GM10847 (cell line): ENCODE results near the gene MYBPHL.

Source experiments
- POLR2A ChIP-seq: IDR thresholded peaks from 2 replicates; pipeline ENCODE4 v1.6.1; 2011; ENCODE audit not compliant: insufficient read length; ENCODE audit errors: extremely low read depth

The MYBPHL gene

DNA sequence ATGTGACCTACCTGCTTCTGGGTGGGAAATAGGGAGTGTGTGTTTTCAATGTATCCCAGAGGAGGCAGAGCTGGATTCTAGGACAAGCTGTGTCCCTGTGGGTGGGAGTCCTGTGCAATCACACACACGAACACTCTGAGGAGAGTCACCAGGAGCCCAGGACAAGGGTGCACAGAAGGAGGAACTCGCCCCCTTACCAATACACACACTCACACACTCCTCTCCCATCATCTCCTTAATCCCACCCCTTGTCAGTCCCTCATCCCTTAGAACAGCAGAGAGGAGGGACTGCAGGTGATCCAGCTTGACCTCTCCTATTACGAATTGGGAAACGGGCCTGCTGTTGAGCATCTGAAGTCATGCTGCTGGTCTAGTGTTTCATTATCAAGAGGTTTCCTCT, 8.5 kb upstream of the MYBPHL start:
- TF ChIP-seq POLR2A: no peak

DNA sequence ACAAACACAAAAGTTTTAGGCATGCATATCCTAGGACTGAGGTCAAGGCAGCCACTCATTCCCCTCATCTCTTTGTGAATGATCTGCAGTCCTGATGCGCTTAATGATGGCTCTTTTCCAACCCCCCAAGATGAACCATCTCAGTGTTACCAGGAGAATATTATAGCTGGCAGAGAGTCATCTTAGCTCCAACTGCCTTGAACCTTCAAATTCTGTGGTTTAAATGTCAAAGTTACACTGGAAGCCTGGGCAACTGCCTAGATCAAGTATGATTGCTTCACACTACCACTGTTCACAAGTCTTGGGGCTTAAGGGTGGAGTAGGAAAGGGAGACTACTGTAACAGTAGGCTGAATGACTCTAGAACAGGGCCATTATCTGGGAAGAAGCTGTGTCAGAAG, 8.0 kb upstream of the MYBPHL start:
- TF ChIP-seq POLR2A: no peak

DNA sequence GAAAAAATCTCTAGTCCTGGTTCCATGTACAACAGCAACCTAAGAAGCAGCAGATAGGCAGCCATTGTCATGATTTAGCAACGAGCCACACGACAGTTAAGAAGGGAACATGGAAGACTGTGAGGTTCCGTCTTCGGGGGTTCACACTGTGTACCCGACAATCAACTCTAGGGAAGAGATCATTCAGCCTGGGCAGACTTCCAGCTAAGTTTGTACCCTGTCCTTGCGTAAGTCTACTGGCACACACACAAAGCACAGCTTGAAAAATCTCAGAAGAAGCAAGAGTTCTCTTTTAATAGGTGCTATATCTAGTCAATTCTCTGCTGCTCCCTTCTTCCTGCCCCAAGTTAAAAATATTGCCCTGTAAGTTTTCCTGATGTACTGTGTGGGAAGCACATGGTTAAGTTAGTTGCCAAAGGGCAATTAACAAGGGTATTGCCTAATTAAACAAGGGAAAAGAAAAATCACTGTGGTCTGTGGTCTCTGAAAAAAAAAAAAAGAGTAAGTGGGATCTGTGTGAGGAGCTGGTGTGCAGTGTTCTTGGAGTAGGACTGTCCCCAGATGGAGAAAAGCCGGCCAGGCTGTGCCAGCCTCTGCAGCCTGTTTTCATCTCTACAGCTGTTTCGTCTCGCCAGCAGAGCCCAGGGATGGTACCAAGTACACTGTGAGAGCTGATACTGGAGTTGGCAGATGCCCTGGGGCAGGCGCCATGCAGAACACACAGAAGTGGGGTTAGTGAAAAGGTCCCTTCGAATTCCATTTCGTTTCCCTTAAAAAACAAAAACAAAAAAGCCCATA, 6.4 kb upstream of the MYBPHL start:
- no peak for TF ChIP-seq POLR2A

DNA sequence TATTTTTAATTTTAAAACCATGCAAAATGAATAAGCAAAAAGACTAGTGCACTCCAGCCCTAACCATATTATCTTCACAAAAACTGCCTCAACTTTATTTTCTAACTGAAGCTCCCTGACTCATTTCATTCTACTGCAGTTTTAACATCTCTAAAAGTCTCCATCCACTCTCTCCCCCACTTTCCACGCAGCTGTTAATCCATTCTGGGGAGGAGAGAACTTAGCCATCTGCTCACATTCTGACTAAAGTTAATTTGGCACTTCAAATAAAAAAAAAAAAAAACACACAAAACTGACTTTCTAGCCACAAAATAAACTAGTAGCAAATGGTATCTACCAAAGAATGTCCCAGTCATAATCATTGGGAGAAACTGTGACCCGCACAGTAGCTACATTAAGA, 5.4 kb upstream of the MYBPHL start:
- no peak for TF ChIP-seq POLR2A

DNA sequence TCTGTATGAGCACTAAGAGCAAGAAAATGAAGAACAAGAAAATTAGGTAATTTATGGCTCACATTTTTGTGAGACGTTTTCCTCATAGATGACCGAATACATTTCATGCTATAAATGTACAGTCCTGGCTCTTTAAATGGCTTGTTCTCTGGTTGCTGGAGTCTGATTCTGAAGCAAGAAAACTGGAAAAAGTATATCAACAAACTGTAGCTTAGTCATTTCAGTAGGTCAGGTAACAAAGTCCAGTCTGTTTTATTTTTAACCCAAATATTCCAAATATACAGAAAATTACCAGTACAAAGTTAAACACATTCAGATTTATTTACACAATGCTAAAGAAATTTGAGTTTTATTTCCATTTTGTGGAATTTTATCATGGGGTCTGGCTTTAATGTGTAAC, 2.5 kb upstream of the MYBPHL start:
- no peak for TF ChIP-seq POLR2A

DNA sequence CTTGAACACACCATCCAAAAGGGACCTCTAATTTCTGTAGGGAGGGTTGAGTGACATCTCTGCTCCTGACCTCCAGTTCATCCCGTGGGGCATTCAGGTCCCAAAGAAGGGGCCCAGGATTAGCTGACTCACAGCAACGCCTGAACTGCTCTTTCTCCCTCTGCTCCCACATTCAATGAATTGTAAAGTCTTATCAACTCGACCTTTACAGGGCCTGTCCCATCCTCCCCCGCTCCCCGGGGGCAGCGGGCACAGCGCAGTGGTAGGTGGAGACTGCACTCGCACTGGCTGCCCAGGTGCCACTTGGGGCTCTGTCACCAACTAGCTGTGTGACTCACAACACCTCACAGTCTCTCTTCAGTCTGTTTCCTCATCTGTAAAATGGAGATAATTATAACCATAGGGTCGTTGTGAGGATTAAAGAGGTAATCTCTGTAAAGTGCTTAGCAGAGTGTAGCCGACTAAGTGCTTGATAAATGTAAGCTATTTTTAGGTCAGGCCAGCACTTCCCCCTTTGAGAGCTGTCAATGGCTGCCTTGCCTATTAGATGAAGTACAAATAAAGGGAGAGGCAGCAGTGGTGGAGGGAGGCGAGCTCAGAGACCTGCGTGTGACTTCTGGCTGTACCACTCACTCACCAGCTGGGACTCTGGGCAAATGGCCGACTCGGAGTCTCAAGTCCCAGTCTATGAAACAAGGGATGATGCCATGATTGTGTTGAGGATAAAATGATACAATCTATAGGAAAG, 637 bp upstream of the MYBPHL start:
- TF ChIP-seq POLR2A: no peak

DNA sequence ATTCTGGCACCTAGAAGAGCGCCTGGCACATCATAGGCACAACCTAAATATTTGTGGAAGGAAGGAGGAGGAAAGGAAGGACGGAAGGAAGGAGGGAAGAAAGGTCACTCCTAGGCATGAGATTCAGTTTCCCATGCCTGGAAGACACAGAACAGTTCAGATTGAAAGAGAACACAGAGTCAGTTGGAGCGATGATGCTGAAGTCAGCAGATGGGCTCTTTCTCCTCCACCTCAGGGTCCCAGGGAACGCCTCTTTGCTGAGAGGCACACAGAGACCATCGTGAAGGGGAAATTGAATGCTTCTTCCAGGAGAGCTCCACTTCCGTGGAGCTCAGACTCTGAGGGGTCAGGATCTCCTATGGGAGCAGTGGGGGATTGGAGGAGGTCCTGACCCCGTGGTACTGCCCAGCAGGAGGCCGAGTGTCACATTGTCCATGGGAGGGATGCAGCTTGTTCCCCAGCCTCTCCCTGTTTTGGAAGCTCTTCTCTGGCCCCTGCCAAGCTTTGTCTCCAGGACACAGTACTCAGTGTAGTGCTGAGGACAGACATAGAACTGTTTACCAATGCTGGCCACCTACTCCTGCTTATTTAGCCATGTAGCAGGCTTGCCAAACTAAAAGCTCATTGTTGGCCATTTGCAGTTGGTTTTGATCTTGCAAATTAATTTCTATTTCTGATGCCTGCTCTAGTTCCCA, 2.4 kb downstream of the MYBPHL start:
- TF ChIP-seq POLR2A: no peak

- TF ChIP-seq POLR2A: no peak
These were observed 4.9 kb downstream of the MYBPHL start for GRCh38 chr1:109301874-109302273.

DNA sequence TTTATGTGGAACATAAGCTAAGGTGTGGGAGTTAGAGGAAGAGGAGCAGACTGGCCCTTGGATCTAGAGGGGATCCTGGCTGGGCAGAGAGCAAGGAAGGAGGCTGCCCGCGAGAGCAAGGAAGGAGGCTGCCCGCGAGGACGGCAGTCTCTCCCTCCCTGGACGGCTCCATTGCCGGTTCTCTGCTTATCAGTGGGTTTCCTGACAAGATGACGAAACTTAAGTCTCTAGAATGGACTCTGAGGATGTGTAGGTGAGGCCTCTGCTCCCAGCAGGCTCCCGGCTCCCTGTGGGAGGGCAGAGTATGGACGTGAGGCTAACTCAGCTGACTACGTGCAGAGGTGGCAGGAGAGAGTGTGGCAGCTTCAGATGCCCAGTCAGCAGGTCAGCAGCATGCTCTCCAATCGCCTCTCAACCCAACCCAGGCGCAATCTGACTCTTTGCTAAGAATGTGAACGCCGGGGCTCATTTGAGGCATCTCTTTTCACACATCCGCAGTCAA, 6.1 kb downstream of the MYBPHL start:
- no peak for TF ChIP-seq POLR2A

- no peak for TF ChIP-seq POLR2A
These were observed 7.1 kb downstream of the MYBPHL start for GRCh38 chr1:109299558-109300343.

DNA sequence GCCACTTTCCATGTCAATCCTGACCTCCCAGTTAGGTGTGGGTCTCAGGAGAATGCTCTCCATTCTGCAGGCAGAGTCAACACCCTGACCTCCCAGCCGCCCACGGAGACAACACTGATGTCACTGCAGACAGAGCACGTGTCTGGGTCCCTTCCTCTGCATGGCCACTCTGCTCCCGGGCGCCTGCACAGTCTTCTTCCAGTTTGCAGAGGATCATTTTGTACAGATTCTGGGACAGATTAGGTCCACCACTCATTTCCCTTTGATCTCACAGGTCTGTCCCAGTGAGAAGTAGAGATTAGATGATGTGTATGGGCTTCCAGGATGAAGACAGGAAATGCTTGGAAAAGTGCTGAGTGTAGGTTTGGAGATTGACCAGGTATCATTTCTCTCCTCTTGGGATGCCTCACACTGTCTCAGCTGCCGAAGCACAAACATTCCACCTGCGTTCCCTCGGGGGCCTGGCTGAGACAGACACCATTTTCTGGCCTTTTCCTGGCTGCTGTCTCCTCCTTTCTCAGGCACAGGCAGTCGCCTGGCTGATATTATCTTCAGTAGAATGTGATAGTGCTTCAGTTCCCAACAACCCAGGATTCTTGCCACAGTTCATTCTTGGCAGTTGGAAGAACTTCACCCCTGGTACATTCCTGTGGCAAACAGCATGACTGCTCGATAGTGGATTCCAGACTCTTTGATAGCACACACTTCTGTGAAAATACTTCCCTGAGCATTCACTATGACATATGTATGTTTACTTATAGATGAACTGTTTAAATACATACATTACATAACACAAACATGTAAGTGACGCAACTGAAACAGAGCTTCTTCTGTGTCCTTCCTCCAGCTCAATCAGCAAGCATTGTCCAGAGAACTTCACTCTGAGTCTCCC, 7.9 kb downstream of the MYBPHL start:
- TF ChIP-seq POLR2A: no peak

- TF ChIP-seq POLR2A: no peak
These were observed 10.0 kb downstream of the MYBPHL start for GRCh38 chr1:109296782-109297181.

DNA sequence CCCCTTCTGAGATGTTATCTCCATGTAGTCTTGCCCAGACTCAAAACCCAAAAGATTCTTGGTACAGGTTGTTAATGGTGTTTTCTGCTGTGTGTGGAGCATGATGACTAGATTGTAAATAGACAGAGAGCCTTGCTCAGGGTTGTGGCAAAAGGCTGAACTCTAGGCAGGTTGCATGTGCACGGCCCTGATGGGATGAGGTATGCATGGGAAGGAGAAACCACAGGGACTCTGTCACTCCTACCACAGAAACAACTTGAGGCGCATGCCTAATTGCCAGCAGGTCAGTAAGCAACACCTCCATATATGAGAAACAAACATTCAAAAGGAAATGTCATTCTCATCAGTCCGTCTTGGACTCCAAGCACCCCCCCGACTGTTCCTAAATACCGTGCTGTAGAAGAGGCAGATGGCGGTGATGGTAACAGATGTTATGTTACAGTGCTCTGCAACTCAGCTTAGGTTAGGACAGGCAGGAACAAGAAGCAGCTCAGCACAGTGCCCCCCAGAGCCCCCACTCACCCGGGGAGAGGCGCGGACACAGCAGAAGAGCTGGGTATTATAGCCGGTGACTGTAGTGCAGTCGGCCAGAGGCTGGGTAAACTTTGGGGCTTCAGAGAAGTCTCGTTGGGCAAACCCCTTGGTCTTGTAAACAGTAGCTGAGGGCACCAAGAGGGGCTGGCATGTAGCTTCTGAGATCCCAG, 10.9 kb downstream of the MYBPHL start:
- no peak for TF ChIP-seq POLR2A
